Measurements from ENCODE around the gene ATP7B.
"Not testable (repeated sequence)": the region's sequence is repeated elsewhere in the genome, so short reads cannot be mapped to it uniquely, and the experiment has no call there.

ATP7B gene

DNA sequence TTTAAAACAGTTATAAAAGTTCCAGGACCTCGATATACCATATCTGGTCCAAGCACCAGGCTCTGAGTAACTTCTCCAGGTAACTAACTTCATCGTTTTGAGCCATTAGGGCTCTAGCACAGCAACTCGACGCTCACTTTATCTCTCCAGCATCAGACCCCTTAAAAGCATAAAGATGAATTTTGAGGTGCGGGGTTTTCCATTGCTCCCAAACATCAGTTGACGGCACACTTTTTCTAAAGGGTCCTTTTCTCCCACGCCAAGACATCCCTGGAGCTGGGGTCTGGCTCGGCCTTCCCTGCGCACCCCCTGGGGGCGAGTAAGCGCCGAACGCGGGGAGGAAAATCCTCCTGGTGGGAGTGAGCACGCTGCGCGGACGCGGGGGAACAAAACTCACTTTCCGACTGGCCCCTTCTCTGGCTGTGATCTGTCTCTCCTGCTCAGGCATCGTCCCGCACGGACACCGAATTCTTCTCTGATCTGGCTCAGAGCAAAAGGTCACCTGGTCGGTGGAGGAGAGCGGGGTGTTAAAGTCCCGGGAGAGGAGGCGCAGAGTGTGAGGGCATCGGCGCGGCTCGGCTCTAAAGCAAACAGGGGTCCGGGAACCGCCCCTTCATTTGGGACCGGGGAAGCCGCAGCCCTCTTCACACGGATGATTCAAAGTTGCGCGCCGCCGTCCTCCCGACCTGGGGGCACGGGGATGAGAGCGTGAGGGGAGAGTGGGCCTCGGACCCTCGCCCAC is at the start of gene ATP7B:
TSS of gene ATP7B (minus strand) at position 561 of the 742 bp plus-strand sequence. CDS start at position 448, 113 bp downstream.
- no peak for DNase-seq (ENCODE audit: low read depth)

DNA sequence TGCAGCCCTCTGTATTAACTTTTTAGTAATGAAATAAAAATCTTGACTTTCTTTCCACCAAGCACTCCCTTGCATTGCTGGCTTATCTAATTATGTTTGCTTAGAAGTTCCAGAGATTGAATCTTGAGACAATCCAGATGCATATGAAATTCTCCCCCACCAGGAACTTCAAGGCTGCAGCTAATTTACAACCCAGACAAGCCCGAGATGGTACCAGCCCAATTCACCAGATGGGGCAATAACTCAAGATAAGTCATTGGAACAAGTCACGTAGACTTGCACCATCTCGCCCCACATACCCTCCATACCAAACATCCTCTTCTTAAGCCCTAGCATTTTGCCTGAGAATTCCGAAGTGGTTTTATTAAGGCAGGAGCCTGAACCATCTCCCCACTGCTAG is 42.2 kb upstream of the ATP7B start:
- DNase-seq (ENCODE audit: low read depth), result no peak

DNA sequence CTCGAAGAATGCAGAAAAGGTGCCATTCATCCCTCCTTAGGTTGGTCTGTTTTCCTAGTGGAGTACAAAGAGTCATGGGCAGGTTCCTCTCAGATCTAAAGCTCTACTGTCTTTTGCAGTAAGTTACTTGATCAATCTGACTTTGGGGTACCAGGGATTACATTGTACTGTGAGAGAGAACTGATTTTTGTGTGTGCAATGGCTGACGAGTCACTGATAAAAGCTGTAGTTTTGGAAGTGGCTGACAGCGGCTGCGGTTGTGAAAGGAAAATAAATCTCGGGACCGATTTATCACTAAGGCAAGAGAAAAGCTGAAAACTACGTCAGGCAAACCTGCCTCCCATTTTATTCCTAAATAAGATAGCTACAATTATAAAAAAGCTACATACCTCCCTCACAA is 40.1 kb upstream of the ATP7B start:
- DNase-seq (ENCODE audit: low read depth), result no peak

- DNase-seq (ENCODE audit: low read depth), result no peak
Observed at GRCh38 chr13:52048516-52048915, 37.3 kb upstream of the ATP7B start.

- no peak for DNase-seq (ENCODE audit: low read depth)
Observed at GRCh38 chr13:52047463-52047862, 36.2 kb upstream of the ATP7B start.

DNA sequence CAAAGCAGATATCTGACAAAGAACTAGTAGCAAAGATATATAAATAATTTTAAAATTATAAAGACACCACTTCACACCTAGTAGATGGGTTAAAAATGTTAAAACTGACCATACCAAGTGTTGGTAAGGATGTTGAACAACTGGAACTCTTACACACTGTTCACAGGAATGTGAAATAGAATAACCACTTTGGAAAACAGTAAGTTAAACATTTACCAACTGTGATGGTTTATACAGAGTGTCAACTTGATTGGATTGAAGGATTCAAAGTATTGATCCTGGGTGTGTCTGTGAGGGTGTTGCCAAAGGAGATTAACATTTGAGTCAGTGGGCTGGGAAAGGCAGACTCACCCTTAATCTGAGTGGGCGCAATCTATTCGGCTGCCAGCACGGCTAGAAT is 32.4 kb upstream of the ATP7B start:
- DNase-seq (ENCODE audit: low read depth), result no peak

- no peak for DNase-seq (ENCODE audit: low read depth)
Observed at GRCh38 chr13:52036037-52036436, 24.8 kb upstream of the ATP7B start.

GRCh38 chr13:52034616-52035226 is 23.5 kb upstream of the ATP7B start:
- DNase-seq (ENCODE audit: low read depth), result no peak

DNA sequence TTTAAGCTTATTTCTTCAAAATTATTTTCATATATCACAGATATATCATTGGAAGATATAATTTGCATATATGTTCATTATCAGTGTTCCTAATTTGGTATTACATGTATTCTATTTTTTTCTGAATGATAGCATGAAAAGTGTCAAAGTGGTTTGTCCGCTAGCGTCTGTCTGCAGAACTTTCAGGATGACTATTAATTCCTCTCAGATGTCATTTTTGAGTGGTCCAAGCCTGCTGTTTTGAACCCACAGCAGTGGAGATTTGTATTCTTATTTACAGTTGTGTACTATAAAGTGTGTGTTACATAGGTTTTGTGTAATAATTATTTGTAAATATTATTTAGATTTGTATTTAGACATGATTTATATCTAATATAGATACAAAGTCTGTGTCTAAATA is 21.8 kb upstream of the ATP7B start:
- no peak for DNase-seq (ENCODE audit: low read depth)

- DNase-seq (ENCODE audit: low read depth), result not testable (repeated sequence)
Observed at GRCh38 chr13:52030401-52030800, 19.2 kb upstream of the ATP7B start.

GRCh38 chr13:52029569-52029968 is 18.3 kb upstream of the ATP7B start:
- no peak for DNase-seq (ENCODE audit: low read depth)

GRCh38 chr13:52027832-52028231 is 16.6 kb upstream of the ATP7B start:
- DNase-seq (ENCODE audit: low read depth), result no peak

- DNase-seq (ENCODE audit: low read depth), result no peak
Observed at GRCh38 chr13:52026246-52026626, 15.0 kb upstream of the ATP7B start.

- DNase-seq (ENCODE audit: low read depth), result no peak
Observed at GRCh38 chr13:52025475-52026245, 14.4 kb upstream of the ATP7B start.

- no peak for DNase-seq (ENCODE audit: low read depth)
Observed at GRCh38 chr13:52024481-52024880, 13.2 kb upstream of the ATP7B start, which contains the start of gene UTP14C. Gene UTP14C, plus strand, starts transcription at chr13:52024691. Its CDS starts 4,114 bp downstream, at chr13:52028805.

- no peak for DNase-seq (ENCODE audit: low read depth)
Observed at GRCh38 chr13:52022356-52022755, 11.1 kb upstream of the ATP7B start.

DNA sequence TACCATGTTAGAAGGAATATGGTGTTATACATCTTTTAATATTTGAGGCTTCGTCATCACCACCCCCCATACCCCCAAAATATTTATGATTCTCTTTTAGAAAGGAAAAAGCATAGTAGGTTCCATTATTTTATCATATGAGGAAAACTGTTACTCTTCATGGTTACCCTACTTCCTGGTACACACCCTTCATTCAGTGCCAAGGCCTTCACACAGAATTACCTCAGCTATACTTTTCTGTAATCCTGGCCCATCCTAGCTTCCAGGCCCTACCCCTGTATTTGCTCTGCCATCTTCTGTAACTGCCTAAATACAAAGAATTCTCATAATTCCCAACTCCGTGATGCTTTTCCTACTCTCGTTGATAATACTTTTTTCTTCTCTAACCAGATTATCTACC is 8.9 kb upstream of the ATP7B start:
- no peak for DNase-seq (ENCODE audit: low read depth)

DNA sequence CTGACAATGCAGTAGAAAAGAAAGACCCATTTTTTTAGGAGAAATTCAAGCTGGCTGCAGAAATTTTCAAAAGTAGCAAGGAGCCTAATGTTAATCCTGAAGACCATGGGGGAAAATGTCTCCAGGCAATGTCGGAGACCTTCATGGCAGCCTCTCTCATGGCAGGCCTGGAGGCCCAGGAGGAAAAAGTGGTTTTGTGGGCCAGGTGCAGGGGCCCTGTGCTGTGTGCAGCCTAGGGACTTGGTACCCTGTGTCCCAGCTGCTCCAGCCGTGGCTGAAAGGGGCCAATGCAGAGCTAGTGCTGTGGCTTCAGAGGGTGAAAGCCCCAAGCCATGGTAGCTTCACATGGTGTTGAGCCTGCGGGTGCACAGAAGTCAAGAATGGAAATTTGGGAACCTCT is 5.0 kb upstream of the ATP7B start:
- no peak for DNase-seq (ENCODE audit: low read depth)

DNA sequence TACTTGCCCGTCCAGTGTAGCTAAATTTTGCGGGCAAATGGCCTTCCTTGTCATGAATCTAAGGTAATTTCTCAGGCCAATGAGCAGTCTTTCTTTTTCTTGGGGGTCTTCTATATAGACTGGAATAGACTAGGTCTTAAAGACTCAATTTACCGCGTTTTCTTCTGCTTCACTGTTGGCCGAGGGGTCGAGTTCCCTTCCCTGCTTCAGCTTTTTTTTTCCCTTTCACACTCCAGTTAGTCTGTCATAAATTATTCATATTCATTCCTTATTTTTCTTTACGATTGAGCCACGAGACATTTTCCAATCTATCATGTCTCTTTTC is 1.2 kb upstream of the ATP7B start:
- no peak for DNase-seq (ENCODE audit: low read depth)

DNA sequence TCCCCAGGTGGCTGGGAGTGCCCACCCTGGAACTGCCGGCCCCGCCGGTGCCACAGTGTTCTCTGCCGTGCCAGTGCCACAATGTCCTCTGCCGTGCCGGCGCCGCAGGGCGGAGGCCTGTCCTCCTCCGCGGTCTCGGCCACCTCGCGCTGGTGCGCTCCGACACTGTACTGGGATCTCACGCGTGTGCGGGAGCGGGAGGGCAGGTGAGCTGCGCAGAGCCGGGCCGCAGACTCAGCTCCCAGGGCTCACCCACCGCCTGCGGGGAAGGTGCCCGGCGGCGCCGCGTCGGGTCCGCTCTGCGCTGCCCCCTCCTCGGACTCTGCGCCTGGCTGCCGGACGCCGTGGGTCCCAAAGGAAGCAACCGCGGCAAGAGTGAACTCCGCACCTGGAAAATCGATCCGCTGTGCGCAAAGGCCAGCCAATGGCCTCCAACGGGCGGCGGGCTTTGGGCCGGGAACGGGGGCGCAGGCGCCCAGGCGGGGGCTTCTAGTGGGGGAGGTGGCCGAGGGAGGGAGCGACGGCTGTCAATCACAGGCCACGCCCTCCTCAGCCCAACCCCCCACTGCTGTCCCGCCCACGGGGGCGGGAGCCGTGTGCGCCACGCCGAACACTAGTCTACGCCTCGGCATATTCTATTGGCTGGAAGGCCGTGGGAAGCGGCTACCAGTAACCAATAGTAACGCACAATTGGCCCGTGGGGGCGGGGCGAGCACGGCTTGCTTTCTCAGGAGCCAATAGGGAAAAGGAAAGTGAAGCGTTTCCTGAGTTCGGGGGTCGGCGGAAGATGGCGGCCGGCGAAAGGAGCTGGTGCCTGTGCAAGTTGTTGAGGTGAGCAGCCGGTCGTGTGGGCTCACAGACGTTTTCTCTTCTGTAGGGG is 622 bp upstream of the ATP7B start, which contains the start of gene ALG11:
TSS of gene ALG11 (plus strand) at position 767 of the 880 bp plus-strand sequence. CDS start at position 788, 21 bp downstream.
- peak; percentile 89 for DNase-seq (ENCODE audit: low read depth)

GRCh38 chr13:52009946-52010345 is 1.3 kb downstream of the ATP7B start:
- no peak for DNase-seq (ENCODE audit: low read depth)

Measured in non-pigmented ciliary epithelial cell (primary cell).